Activated CD8-positive, alpha-beta T cell treated with anti-CD3 and anti-CD28 coated beads for 36 hours (primary cell): Measurements from ENCODE around the gene SKAP1. TPM values are rescaled to one million over a fixed set of nuclear protein-coding genes. Genes with fewer than 3 reads are reported as not detected.
A peak's percentile ranks its signal among the peaks of the same experiment; 100 is the strongest.

ENCODE experiments used
- ATAC-seq: fragments of 200-7000 bp; cut with Tn5 transposase; one replicate; pipeline ENCODE4 v1.10.0; 2021; ENCODE audit warnings: mild to moderate bottlenecking, moderate library complexity
- CTCF ChIA-PET: fragments of 350-600 bp; sonication (Branson Sonifier 250); formaldehyde crosslinking; loops from one replicate; lab custom pipeline; 2021; ENCODE audit warnings: antibody characterized with exemption; lab: Charles Lee
- POLR2A ChIA-PET: fragments of 350-600 bp; sonication (Branson Sonifier 250); formaldehyde crosslinking; loops from one replicate; lab custom pipeline; 2021; ENCODE audit warnings: antibody characterized with exemption; lab: Charles Lee
- DNase-seq: peaks from one replicate; pipeline ENCODE4 v3.0.0-alpha.2; 2020
- H3K27ac Mint-ChIP-seq: one replicate; pipeline ENCODE4 v1.8.0; 2021; ENCODE audit warnings: mild to moderate bottlenecking, mixed read lengths
- H3K27me3 Mint-ChIP-seq: one replicate; pipeline ENCODE4 v1.8.0; 2021; ENCODE audit warnings: mixed read lengths
- H3K36me3 Mint-ChIP-seq: one replicate; pipeline ENCODE4 v1.8.0; 2021; ENCODE audit warnings: low read depth, mixed read lengths
- H3K4me1 Mint-ChIP-seq: one replicate; pipeline ENCODE4 v1.8.0; 2021; ENCODE audit warnings: low read depth, mixed read lengths
- H3K4me3 Mint-ChIP-seq: one replicate; pipeline ENCODE4 v1.8.0; 2021; ENCODE audit warnings: mild to moderate bottlenecking, moderate library complexity, mixed read lengths
- H3K9me3 Mint-ChIP-seq: one replicate; pipeline ENCODE4 v1.8.0; 2021; ENCODE audit warnings: mixed read lengths
- CTCF ChIP-seq: fragments of 200-600 bp; IDR thresholded peaks from one replicate; pipeline ENCODE4 v1.8.0; 2022; ENCODE audit warnings: antibody characterized with exemption, mild to moderate bottlenecking
- intact Hi-C: fragments of 100-400 bp; cut with micrococcal nuclease; formaldehyde crosslinking; loops from one replicate; pipeline ENCODE4 v1.10.0; 2022
- total RNA-seq, 2 experiments: library from RNA; stranded (reverse); gene quantifications; one replicate each; pipeline ENCODE4 v1.2.3, GENCODE V29; 2021

SKAP1 gene
- total RNA-seq, 2 experiments from 2014 or later, result 73.9 to 81.3 TPM

- no peak for ATAC-seq
- no peaks in the 10 kb centered on the region for H3K4me1 Mint-ChIP-seq
- intact Hi-C loops, result no loop called here
- H3K27me3 Mint-ChIP-seq, result no peaks in the 10 kb centered on the region
- H3K4me3 Mint-ChIP-seq, result no peak overlapping the region
- no peak overlapping the region for H3K27ac Mint-ChIP-seq
- H3K36me3 Mint-ChIP-seq, result peaks cover 10% of the 10 kb centered on the region
- POLR2A ChIA-PET, result interaction anchor here (0.7 to 1.0 kb wide), 2 partner anchors 33 to 214 kb away, joined by 3 read pairs; no protein-coding TSS in a partner anchor
- TF ChIP-seq CTCF, result no peak
- DNase-seq, result no peak
- H3K9me3 Mint-ChIP-seq, result no peaks in the 10 kb centered on the region
- CTCF ChIA-PET, result interaction anchor here (9.3 kb wide), 1 partner anchor 49 kb away, joined by 135 read pairs; no protein-coding TSS in a partner anchor
These were observed 302.5 kb downstream of the SKAP1 start for GRCh38 chr17:48127371-48128051.

GRCh38 chr17:48126532-48126850, 303.5 kb downstream of the SKAP1 start:
- Mint-ChIP-seq H3K36me3 (peaks cover 12% of the 10 kb centered on the region), H3K4me1 (no peaks in the 10 kb centered on the region), H3K4me3 (no peak overlapping the region), H3K27me3 (no peaks in the 10 kb centered on the region), H3K9me3 (no peaks in the 10 kb centered on the region), H3K27ac (no peak overlapping the region)
- DNase-seq, result no peak
- ATAC-seq, result no peak
- intact Hi-C loops, result no loop called here
- ChIA-PET CTCF (interaction anchor here (9.3 kb wide), 1 partner anchor 48 kb away, joined by 135 read pairs; no protein-coding TSS in a partner anchor), POLR2A (interaction anchor here (1.0 to 5.3 kb wide), 4 partner anchors 9 to 32 kb away, joined by 3 to 23 read pairs (median 3); partner anchors contain the start of gene SNX11)
- TF ChIP-seq CTCF, result no peak

GRCh38 chr17:48125829-48126531, 304.0 kb downstream of the SKAP1 start:
- no peaks in the 10 kb centered on the region for H3K9me3 Mint-ChIP-seq
- no peak for TF ChIP-seq CTCF
- peaks cover 17% of the 10 kb centered on the region for H3K36me3 Mint-ChIP-seq
- H3K4me1 Mint-ChIP-seq, result no peaks in the 10 kb centered on the region
- intact Hi-C loops, result no loop called here
- H3K27me3 Mint-ChIP-seq, result no peaks in the 10 kb centered on the region
- ChIA-PET CTCF (interaction anchor here (1.1 to 5.4 kb wide), 2 partner anchors 29 to 45 kb away, joined by 4 to 39 read pairs; no protein-coding TSS in a partner anchor), POLR2A (interaction anchor here (1.0 to 5.3 kb wide), 3 partner anchors 8 to 18 kb away, joined by 3 to 23 read pairs (median 3); partner anchors contain the start of gene SNX11)
- no peak overlapping the region for H3K27ac Mint-ChIP-seq
- ATAC-seq, result no peak
- DNase-seq, result no peak
- no peak overlapping the region for H3K4me3 Mint-ChIP-seq

DNA sequence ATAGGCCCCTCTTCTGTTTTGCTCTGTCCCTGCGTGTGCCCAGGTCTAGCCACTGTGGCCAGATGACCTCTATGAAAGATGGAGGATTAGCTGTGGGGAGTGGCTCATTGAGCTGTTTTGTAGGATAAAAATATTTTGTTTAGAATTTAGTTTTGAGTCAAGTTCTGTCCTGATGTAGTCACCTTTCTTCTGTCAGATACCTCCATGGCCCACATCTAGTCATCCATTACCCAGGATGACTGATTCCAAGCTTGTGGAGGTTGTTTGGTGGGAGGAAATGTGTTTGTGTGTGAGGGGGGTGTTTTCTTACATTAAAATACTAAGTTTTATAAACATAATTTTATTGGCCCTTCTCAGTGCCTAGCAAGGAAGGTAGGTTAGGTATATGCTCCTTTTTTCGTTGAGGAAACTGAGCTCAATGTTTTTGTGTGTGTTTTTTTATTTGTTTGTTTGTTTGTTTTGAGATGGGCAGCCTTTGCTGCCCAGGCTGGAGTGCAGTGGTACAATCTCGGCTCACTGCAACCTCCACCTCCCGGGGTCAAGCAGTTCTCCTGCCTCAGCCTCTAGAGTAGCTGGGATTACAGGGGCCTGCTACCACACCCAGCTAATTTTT, 306.1 kb downstream of the SKAP1 start:
- H3K27me3 Mint-ChIP-seq, result no peaks in the 10 kb centered on the region
- ChIA-PET CTCF (interaction anchor here (0.9 to 5.4 kb wide), 8 partner anchors 8 to 99 kb away, joined by 3 to 39 read pairs (median 4); partner anchors contain the start of gene SNX11), POLR2A (interaction anchor here (0.6 to 5.3 kb wide), 5 partner anchors 10 to 44 kb away, joined by 3 to 23 read pairs (median 3); partner anchors contain the start of gene SNX11)
- H3K4me1 Mint-ChIP-seq, result no peaks in the 10 kb centered on the region
- intact Hi-C loops, result no loop called here
- peaks cover 25% of the 10 kb centered on the region for H3K36me3 Mint-ChIP-seq
- peak overlapping the region; percentile 59 for H3K27ac Mint-ChIP-seq
- H3K4me3 Mint-ChIP-seq, result no peak overlapping the region
- no peak for TF ChIP-seq CTCF
- DNase-seq (no peak), ATAC-seq (peak; percentile 30)
- no peaks in the 10 kb centered on the region for H3K9me3 Mint-ChIP-seq
